Choroid plexus epithelial cell (primary cell): Measurements from ENCODE around the gene SPTBN4.
A peak's percentile ranks its signal among the peaks of the same experiment; 100 is the strongest.
"Not testable (repeated sequence)": the region's sequence is repeated elsewhere in the genome, so short reads cannot be mapped to it uniquely, and the experiment has no call there.

Experiments
- DNase-seq: peaks from one replicate; pipeline ENCODE4 v3.0.0-alpha.2; 2010; ENCODE audit warnings: low read depth
- H3K4me3 ChIP-seq: 2 replicates; pipeline ENCODE4 v1.5.1; 2011; ENCODE audit warnings: low read depth, mild to moderate bottlenecking, control low read depth, low read length, moderate library complexity
- TF ChIP-seq, protein P1 (sequence below): conservative IDR thresholded peaks from 2 replicates; pipeline ENCODE4 v1.5.1; 2011; ENCODE audit warnings: low read depth, mild to moderate bottlenecking, control low read depth, inconsistent platforms, low read length, moderate library complexity

Gene SPTBN4

DNA sequence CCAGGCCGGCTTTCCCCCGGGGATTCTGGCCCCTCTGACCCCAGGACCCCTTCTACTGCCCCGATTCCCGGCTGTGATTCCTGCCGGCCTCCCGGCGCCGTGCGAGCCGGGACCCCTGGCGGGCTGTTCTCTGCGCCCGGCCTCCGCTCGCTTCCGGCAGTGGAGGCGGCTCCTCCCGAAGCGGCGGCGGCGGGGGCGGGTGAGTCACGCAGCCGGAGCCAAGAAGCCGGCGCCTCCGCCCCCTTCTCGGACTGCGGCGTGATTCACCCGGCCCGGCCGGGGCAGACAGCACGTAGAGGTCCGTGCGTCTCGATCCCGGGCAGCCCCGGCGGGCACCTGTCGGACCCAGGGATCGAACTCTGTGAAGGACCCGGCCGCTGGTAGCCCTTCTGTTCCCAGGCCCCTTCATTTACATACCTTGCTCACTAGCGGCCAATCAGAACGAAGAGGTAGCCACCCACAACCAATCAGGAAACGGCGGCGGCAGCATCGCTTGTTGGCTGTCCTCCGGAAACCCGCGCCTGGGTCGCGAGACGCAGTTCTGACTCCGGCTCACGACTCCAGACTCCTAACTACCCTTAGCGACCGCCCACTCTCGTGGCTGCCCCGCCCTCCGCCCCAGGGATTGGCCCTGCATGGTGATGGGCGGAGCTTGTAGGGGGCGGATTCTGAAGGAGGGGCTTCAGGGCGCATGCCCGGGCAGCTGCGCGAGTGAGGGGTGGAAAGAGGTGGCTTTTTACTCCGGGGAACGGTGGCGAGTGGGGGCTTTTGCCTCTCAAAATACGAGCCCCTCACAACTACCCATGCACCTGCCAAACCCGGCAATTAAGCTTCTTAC lies 41.1 kb upstream of the SPTBN4 start, which contains the start of gene SERTAD1:
SERTAD1 (minus strand) TSS at position 543 of the 838 bp plus-strand sequence. CDS start 2,446 bp downstream, outside the sequence.
- H3K4me3 ChIP-seq, result peak within 1 kb of the TSS; percentile 84
- peak; percentile 100 for DNase-seq
- TF ChIP-seq, protein P1, sequence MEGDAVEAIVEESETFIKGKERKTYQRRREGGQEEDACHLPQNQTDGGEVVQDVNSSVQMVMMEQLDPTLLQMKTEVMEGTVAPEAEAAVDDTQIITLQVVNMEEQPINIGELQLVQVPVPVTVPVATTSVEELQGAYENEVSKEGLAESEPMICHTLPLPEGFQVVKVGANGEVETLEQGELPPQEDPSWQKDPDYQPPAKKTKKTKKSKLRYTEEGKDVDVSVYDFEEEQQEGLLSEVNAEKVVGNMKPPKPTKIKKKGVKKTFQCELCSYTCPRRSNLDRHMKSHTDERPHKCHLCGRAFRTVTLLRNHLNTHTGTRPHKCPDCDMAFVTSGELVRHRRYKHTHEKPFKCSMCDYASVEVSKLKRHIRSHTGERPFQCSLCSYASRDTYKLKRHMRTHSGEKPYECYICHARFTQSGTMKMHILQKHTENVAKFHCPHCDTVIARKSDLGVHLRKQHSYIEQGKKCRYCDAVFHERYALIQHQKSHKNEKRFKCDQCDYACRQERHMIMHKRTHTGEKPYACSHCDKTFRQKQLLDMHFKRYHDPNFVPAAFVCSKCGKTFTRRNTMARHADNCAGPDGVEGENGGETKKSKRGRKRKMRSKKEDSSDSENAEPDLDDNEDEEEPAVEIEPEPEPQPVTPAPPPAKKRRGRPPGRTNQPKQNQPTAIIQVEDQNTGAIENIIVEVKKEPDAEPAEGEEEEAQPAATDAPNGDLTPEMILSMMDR, result peak; percentile 57

DNA sequence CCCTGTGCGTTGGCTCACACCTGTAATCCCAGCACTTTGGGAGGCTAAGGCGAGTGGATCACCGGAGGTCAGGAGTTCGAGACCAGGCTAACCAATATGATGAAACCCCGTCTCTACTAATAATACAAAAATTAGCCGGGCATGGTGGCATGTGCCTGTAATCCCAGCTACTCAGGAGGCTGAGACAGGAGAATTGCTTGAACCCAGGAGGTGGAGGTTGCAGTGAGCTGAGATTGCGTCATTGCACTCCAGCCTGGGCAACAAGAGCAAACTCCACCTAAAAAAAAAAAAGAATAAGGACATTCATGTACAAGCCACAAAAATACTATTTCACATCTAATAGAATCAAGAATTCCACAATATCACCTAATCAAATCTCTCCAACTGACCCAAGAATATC lies 38.6 kb upstream of the SPTBN4 start:
- DNase-seq, result not testable (repeated sequence)

DNA sequence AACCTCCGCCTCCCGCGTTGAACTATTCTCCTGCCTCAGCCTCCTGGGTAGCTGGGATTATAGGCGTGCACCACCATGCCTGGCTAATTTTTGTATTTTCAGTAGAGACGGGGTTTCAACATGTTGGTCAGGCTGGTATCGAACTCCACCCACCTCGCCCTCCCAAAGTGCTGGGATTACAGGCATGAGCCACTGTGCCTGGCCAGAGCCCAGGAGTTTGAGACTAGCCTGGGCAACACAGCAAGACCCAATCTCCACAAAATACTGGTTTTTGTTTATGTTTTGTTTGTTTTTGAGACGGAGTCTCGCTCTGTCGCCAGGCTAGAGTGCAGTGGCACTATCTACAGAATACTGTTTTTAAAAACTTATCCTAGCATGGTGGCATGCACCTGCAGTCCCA lies 36.6 kb upstream of the SPTBN4 start:
- H3K4me3 ChIP-seq, DNase-seq: not testable (repeated sequence)

More for the DNA sequence above, 38.6 kb upstream of the SPTBN4 start:
- H3K4me3 ChIP-seq, result not testable (repeated sequence)

- H3K4me3 ChIP-seq, result no peak overlapping the region
- TF ChIP-seq, protein P1, result no peak
- no peak for DNase-seq
These were observed 35.1 kb upstream of the SPTBN4 start for GRCh38 chr19:40431698-40432097.

GRCh38 chr19:40432760-40433159 lies 34.0 kb upstream of the SPTBN4 start:
- not testable (repeated sequence) for DNase-seq
- H3K4me3 ChIP-seq, result peak overlapping the region; percentile 52

DNA sequence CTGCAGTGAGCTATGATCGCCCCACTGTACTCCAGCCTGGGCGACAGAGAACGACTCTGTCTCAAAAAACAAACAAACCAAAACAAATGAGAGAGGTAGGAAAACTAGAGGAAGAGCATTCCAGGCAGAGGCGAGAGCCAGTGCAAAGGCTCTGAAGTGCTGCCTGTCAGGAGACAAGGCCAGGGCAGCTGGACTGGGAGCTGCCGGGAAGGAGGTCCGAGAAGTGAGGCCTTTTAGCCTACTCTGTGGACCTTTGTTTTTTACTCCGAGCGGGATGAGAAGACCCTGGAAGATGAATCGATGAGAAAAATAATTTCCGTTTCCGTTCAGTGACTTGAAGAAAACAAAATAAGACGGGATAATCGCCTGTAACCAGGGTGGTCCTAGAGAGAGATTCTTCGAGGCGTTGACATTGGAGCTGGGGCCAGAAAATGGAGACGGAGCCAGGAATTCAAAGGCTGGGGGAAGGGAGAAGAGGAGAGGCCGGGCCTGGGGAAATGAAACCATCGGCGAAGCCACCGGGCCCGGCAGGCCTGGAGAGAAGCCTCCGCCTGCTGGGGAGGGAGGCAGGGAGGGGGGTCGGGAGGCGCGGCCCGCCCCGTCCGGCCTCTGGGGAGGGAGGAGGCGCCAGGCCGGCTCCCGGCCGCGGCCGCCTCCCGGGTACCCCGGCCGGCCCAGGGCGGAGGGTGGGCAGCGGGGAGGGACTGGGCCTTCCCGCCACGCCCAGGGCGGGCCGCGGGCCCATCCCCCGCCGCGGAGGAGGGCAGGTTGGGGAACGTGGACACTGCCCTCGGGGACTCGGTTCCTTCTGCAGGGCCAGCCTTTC lies 33.2 kb upstream of the SPTBN4 start:
- peak; percentile 95 for DNase-seq
- TF ChIP-seq, protein P1, result no peak
- peak overlapping the region; percentile 52 for H3K4me3 ChIP-seq

DNA sequence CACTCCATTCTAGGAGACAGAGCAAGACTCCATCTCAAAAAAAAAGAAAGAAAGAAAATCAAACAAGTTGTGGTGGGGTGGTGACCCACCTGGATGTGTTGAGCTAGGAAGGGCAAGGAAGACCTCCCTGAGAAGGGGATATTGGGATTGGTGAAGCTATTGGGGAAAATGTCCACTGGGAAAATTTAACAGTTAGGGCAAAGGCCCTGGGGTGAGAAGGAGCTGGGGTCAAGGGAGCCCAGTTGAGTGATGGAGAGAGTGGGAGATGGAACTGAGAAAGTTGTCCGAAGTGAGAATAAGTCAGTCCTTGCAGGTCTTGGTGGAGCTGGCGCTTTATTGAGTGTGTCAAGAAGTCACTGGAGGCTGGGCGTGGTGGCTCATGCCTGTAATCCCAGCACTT lies 28.5 kb upstream of the SPTBN4 start:
- DNase-seq, result no peak
- H3K4me3 ChIP-seq, result no peak overlapping the region
- TF ChIP-seq, protein P1, result no peak

DNA sequence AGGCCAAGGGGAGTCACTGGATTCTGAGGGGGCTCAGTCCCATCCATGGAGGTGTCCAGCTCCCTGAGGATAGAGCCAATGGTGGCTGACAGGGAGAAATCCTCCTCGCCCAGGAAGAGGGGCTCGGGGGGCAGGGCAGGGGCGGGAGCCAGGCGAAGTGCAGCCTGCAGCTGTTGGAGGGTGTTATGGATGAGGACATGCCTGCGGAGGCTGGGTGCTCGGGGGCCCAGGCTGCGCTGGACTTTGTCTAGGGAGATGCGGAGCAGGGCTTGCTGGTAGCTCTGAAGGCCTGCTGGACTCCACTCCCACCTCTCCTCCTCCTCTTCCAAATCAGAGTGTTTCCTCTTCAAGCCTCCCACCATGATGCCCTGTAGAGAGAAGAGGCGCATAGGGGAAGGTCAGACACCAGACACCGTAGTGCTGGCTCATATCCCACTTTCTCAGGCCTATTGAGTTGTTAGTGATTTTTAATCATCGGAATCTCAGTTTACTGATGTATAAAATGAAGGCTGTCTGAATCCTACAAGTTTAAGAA lies 25.0 kb upstream of the SPTBN4 start:
- TF ChIP-seq, protein P1, result no peak
- H3K4me3 ChIP-seq, result peak overlapping the region; percentile 57
- peak; percentile 12 for DNase-seq
